ENCODE data around the gene SREBF1.

The SREBF1 gene

GRCh38 chr17:17847118-17847689, 10.4 kb upstream of the SREBF1 start:
- POLR2A ChIA-PET = interaction anchor here (14.1 kb wide), 1 partner anchor 10 kb away, joined by 196 read pairs; the partner anchor contains the start of gene SREBF1
- DNase-seq (ENCODE audit: extremely low spot score) = no peak
- TF ChIP-seq LEF1 (IDR thresholded peaks at IDR 0.05; ENCODE audit: borderline replicate concordance) (no peak), FOXK2 (IDR thresholded peaks at IDR 0.05) (no peak), ZNF384 (IDR thresholded peaks at IDR 0.05) (no peak), NFRKB (IDR thresholded peaks at IDR 0.05) (no peak), TARDBP (IDR thresholded peaks at IDR 0.05) (no peak), ELF4 (IDR thresholded peaks at IDR 0.05) (no peak), CTBP1 (IDR thresholded peaks at IDR 0.05; ENCODE audit: borderline replicate concordance) (no peak), SUZ12 (IDR thresholded peaks at IDR 0.05) (no peak), L3MBTL2 (conservative IDR thresholded peaks at IDR 0.05) (no peak), HDGF (IDR thresholded peaks at IDR 0.05; ENCODE audit: borderline replicate concordance) (no peak), FOXA1 (IDR thresholded peaks at IDR 0.05) (no peak), ARNT (IDR thresholded peaks at IDR 0.05) (no peak), FOXM1 (IDR thresholded peaks at IDR 0.05; ENCODE audit: borderline replicate concordance) (no peak), PKNOX1 (IDR thresholded peaks at IDR 0.05) (no peak), BHLHE40 (IDR thresholded peaks at IDR 0.05; ENCODE audit: borderline replicate concordance) (no peak), SP1 (IDR thresholded peaks at IDR 0.05) (no peak)
- CTCF ChIA-PET = interaction anchor here (3.1 kb wide), 1 partner anchor 13 kb away, joined by 8 read pairs; no protein-coding TSS in a partner anchor

- DNase-seq (ENCODE audit: extremely low spot score) = no peak
- CTCF ChIA-PET = interaction anchor here (0.6 kb wide), 1 partner anchor 34 kb away, joined by 3 read pairs; no protein-coding TSS in a partner anchor
- POLR2A ChIA-PET = interaction anchor here (14.1 kb wide), 1 partner anchor 9 kb away, joined by 196 read pairs; the partner anchor contains the start of gene SREBF1
- no peak for TF ChIP-seq SP1 (IDR thresholded peaks at IDR 0.05)
- no peak for TF ChIP-seq L3MBTL2 (conservative IDR thresholded peaks at IDR 0.05)
- TF ChIP-seq CTBP1 (IDR thresholded peaks at IDR 0.05; ENCODE audit: borderline replicate concordance) = no peak
- no peak for TF ChIP-seq ELF4 (IDR thresholded peaks at IDR 0.05)
- no peak for TF ChIP-seq FOXM1 (IDR thresholded peaks at IDR 0.05; ENCODE audit: borderline replicate concordance)
- no peak for TF ChIP-seq HDGF (IDR thresholded peaks at IDR 0.05; ENCODE audit: borderline replicate concordance)
- no peak for TF ChIP-seq ARNT (IDR thresholded peaks at IDR 0.05)
- no peak for TF ChIP-seq BHLHE40 (IDR thresholded peaks at IDR 0.05; ENCODE audit: borderline replicate concordance)
- no peak for TF ChIP-seq PKNOX1 (IDR thresholded peaks at IDR 0.05)
Observed at GRCh38 chr17:17846645-17847044, 9.9 kb upstream of the SREBF1 start.

GRCh38 chr17:17846003-17846402, 9.2 kb upstream of the SREBF1 start:
- TF ChIP-seq FOXM1 (IDR thresholded peaks at IDR 0.05; ENCODE audit: borderline replicate concordance) = no peak
- TF ChIP-seq NFRKB (IDR thresholded peaks at IDR 0.05) = no peak
- no peak for TF ChIP-seq SUZ12 (IDR thresholded peaks at IDR 0.05)
- no peak for TF ChIP-seq L3MBTL2 (conservative IDR thresholded peaks at IDR 0.05)
- TF ChIP-seq ARNT (IDR thresholded peaks at IDR 0.05) = no peak
- no peak for TF ChIP-seq BHLHE40 (IDR thresholded peaks at IDR 0.05; ENCODE audit: borderline replicate concordance)
- no peak for TF ChIP-seq FOXA1 (IDR thresholded peaks at IDR 0.05)
- no peak for TF ChIP-seq PKNOX1 (IDR thresholded peaks at IDR 0.05)
- TF ChIP-seq CTBP1 (IDR thresholded peaks at IDR 0.05; ENCODE audit: borderline replicate concordance) = no peak
- TF ChIP-seq ZNF384 (IDR thresholded peaks at IDR 0.05) = no peak
- no peak for TF ChIP-seq TARDBP (IDR thresholded peaks at IDR 0.05)
- no peak for TF ChIP-seq ELF4 (IDR thresholded peaks at IDR 0.05)
- TF ChIP-seq FOXK2 (IDR thresholded peaks at IDR 0.05) = no peak
- no peak for TF ChIP-seq HDGF (IDR thresholded peaks at IDR 0.05; ENCODE audit: borderline replicate concordance)
- no peak for TF ChIP-seq LEF1 (IDR thresholded peaks at IDR 0.05; ENCODE audit: borderline replicate concordance)
- DNase-seq (ENCODE audit: extremely low spot score) = no peak
- POLR2A ChIA-PET = interaction anchor here (0.8 to 14.1 kb wide), 4 partner anchors 9 to 126 kb away, joined by 3 to 196 read pairs (median 4); partner anchors contain the start of genes DRC3, SREBF1 and TOM1L2
- CTCF ChIA-PET = interaction anchor here (1.2 kb wide), 1 partner anchor 73 kb away, joined by 3 read pairs; no protein-coding TSS in a partner anchor

GRCh38 chr17:17845046-17845775, 8.4 kb upstream of the SREBF1 start:
- DNase-seq (ENCODE audit: extremely low spot score) = no peak
- POLR2A ChIA-PET = interaction anchor here (0.9 to 14.1 kb wide), 3 partner anchors 8 to 127 kb away, joined by 4 to 196 read pairs (median 4); partner anchors contain the start of genes DRC3, SREBF1 and TOM1L2
- CTCF ChIA-PET = interaction anchor here (1.2 kb wide), 1 partner anchor 74 kb away, joined by 3 read pairs; no protein-coding TSS in a partner anchor
- TF ChIP-seq NFRKB (IDR thresholded peaks at IDR 0.05) (no peak), SUZ12 (IDR thresholded peaks at IDR 0.05) (no peak), PKNOX1 (IDR thresholded peaks at IDR 0.05) (no peak), LEF1 (IDR thresholded peaks at IDR 0.05; ENCODE audit: borderline replicate concordance) (no peak), L3MBTL2 (conservative IDR thresholded peaks at IDR 0.05) (no peak), FOXK2 (IDR thresholded peaks at IDR 0.05) (no peak), ARNT (IDR thresholded peaks at IDR 0.05) (no peak), FOXM1 (IDR thresholded peaks at IDR 0.05; ENCODE audit: borderline replicate concordance) (no peak), BHLHE40 (IDR thresholded peaks at IDR 0.05; ENCODE audit: borderline replicate concordance) (no peak), FOXA1 (IDR thresholded peaks at IDR 0.05) (no peak), HDGF (IDR thresholded peaks at IDR 0.05; ENCODE audit: borderline replicate concordance) (no peak), TARDBP (IDR thresholded peaks at IDR 0.05) (no peak), ZNF384 (IDR thresholded peaks at IDR 0.05) (no peak), ELF4 (IDR thresholded peaks at IDR 0.05) (no peak), SP1 (IDR thresholded peaks at IDR 0.05) (no peak), CTBP1 (IDR thresholded peaks at IDR 0.05; ENCODE audit: borderline replicate concordance) (no peak)
